Spleen (tissue), 7 donors: ENCODE results near the gene ASH1L.

Experiments used
- POLR2A ChIP-seq, 3 donors: fragments of 450-650 bp; IDR thresholded peaks; one replicate each; pipeline ENCODE4 v1.5.1; 2017; ENCODE audit warnings: antibody characterized with exemption in 3 of 3, mild to moderate bottlenecking in 1 of 3
- TF ChIP-seq, protein P1 (sequence below), 11 experiments: fragments of 200-600 bp in 7 of 11; fragments of 450-650 bp in 4 of 11; sonication (generic) in 4 of 11; IDR thresholded peaks in 8 of 11; conservative IDR thresholded peaks in 3 of 11; 1 replicate in 7 of 11; 2 replicates in 4 of 11; pipeline versions ENCODE4 v1.4.0 to v1.8.0; 2016 to 2021; ENCODE audit warnings: antibody characterized with exemption in 11 of 11, inconsistent platforms in 4 of 11, mild to moderate bottlenecking in 1 of 11
- donor health status: DM: no; HTN: no; CAD: no; lungs with moderate emphysema.
- donor health status: DM: no; HTN: no; CAD: no.
- donor health status: DM: no; HTN: no; CAD: no.

- no peak for TF ChIP-seq POLR2A (IDR thresholded peaks at IDR 0.05)
- TF ChIP-seq, protein P1, sequence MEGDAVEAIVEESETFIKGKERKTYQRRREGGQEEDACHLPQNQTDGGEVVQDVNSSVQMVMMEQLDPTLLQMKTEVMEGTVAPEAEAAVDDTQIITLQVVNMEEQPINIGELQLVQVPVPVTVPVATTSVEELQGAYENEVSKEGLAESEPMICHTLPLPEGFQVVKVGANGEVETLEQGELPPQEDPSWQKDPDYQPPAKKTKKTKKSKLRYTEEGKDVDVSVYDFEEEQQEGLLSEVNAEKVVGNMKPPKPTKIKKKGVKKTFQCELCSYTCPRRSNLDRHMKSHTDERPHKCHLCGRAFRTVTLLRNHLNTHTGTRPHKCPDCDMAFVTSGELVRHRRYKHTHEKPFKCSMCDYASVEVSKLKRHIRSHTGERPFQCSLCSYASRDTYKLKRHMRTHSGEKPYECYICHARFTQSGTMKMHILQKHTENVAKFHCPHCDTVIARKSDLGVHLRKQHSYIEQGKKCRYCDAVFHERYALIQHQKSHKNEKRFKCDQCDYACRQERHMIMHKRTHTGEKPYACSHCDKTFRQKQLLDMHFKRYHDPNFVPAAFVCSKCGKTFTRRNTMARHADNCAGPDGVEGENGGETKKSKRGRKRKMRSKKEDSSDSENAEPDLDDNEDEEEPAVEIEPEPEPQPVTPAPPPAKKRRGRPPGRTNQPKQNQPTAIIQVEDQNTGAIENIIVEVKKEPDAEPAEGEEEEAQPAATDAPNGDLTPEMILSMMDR (IDR thresholded peaks at IDR 0.05 in 8 of 11, conservative IDR thresholded peaks at IDR 0.05 in 3 of 11): no peak
Measured at GRCh38 chr1:155352631-155353030, 210.0 kb downstream of the ASH1L start.
